ENCODE results near the gene NRBF2.
"Not testable (repeated sequence)": the region's sequence is repeated elsewhere in the genome, so short reads cannot be mapped to it uniquely, and the experiment has no call there.

NRBF2 gene

DNA sequence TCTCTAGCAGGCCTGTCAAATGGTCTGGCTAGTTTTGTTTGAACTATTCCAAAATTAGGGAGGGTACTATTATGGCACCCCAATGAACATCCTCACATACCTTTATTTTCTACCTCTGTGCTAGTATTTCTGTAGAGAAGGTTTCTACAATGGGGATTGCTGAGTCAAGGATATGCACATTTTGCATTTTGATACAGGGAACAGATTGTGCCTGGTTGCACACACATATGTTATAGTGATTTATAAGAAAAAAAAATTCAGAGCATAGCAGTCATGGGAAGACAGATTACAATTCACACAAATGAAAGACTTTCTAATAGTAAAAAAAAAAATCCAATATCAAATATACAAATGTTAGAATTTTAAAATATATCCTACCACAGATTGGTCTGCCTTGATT, 14.1 kb upstream of the NRBF2 start:
- DNase-seq: no peak

DNA sequence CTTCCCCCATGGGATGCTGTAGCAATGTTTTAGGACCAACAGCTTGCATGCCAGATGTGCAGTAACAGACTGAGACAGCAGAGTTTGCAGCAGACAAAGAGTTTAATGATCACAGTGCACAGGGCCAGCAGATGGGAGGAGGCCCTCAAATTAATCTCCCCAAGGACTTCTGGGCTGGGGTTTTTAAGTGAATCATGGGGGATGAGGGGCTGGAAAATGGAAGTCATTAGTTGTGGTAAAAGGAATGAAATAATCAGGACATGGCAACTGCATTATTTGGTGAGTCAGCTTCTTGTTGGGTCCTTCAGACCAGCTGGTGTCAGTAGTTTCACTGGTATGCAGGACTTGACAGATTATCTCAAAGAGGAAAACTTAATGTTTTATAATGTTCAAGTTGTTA, 12.6 kb upstream of the NRBF2 start:
- no peak for DNase-seq

GRCh38 chr10:63123727-63124362, 9.3 kb upstream of the NRBF2 start:
- DNase-seq: no peak

GRCh38 chr10:63125459-63125858, 7.7 kb upstream of the NRBF2 start:
- no peak for DNase-seq

DNA sequence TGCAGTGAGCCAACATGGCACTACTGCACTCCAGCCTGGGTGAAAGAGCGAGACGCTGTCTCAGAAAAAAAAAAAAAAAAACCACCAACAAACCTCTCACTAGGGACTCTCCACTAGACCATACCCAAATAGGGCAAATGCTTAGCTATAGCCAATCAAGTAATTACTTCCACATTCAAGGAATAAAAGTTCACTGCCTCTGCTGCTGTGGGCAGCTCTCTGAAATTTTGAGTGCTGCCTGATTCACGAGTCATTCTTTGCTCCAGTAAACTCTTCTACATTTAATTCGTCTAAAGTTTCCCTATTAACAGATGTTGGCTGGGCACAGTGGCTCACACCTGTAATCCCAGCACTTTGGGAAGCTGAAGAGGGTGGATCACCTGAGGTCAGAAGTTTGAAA, 4.7 kb upstream of the NRBF2 start:
- no peak for DNase-seq

GRCh38 chr10:63129888-63130287, 3.2 kb upstream of the NRBF2 start:
- no peak for DNase-seq

DNA sequence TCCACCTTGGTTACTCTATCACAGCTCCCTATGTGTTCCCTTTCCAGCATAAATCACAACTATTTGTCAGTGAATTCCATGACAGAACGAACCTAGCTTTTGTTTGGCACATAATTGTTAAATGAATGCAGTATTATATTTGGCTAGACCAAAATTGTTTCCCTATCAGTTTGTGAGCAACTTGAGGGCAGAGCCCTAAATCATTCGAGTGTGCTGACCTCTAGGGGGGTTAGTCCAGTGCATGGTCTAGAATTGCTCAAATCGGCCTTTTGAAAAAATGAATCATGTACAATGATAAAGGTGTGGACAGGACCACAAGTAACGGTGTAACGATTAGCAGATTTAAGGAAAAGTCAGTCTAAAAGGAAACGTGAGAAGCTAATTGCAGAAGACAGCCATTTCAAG, 475 bp upstream of the NRBF2 start:
- no peak for DNase-seq

- no peak for DNase-seq
These were observed 861 bp downstream of the NRBF2 start for GRCh38 chr10:63133821-63134557.

GRCh38 chr10:63137306-63137705, 4.2 kb downstream of the NRBF2 start:
- no peak for DNase-seq

- DNase-seq: no peak
These were observed 6.9 kb downstream of the NRBF2 start for GRCh38 chr10:63140077-63140476.

DNA sequence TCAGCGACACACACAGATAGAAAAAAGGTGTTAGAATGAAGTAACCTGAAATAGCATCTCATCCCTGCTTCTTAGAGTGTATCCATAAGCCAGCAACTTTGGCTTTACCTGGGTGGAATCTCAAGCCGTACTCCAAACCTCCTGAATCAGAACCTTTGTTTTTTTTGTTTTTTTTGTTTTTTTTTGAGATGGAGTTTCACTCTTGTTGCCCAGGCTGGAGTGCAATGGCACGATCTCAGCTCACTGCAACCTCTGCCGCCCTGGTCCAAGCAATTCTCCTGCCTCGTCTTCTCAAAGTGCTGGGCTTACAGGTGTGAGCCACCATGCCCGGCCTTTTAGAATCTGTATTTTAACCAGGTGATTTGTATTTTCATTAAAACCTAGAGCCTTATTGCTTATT, 9.0 kb downstream of the NRBF2 start:
- DNase-seq: no peak

GRCh38 chr10:63143987-63144386, 10.9 kb downstream of the NRBF2 start:
- DNase-seq: no peak

- DNase-seq: no peak
These were observed 12.7 kb downstream of the NRBF2 start for GRCh38 chr10:63145782-63146181.

DNA sequence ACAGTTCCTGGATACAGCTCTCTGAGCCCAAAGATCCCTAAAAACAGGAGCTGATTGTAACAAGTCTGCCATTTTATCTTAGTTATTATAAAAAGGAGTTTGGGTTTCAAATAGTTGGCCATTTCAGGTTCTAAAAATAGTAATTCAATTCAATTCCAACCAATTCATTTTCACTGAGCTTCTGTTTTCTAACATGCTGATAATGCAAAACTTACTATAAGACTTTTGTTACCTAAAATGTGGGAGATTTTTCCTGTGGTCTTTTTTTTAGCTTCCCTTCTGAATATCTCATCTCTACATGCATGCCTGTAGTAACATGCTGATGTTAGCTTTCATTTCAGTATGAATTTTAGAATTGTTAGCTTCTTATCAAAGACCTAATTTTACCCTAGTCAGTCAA, 13.4 kb downstream of the NRBF2 start:
- no peak for DNase-seq

DNA sequence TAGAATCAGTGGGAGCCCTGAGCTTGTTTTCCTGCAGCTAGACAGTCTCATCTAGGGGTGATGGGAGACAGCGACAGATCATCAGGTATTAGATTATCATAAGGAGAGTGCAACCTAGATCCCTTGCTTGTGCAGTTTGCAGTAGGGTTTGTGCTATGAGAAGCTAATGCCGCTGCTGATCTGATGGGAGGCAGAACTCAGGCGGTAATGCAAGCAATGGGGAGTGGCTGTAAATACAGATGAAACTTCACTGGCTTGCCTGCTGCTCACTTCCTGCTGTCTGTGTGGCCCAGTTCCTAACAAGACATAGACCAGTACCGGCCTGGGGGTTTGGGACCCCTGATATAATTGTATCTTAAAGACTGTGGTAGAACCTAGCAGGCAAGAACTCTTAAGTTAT, 17.6 kb downstream of the NRBF2 start:
- no peak for DNase-seq

- not testable (repeated sequence) for DNase-seq
These were observed 20.9 kb downstream of the NRBF2 start for GRCh38 chr10:63153868-63154545.

DNA sequence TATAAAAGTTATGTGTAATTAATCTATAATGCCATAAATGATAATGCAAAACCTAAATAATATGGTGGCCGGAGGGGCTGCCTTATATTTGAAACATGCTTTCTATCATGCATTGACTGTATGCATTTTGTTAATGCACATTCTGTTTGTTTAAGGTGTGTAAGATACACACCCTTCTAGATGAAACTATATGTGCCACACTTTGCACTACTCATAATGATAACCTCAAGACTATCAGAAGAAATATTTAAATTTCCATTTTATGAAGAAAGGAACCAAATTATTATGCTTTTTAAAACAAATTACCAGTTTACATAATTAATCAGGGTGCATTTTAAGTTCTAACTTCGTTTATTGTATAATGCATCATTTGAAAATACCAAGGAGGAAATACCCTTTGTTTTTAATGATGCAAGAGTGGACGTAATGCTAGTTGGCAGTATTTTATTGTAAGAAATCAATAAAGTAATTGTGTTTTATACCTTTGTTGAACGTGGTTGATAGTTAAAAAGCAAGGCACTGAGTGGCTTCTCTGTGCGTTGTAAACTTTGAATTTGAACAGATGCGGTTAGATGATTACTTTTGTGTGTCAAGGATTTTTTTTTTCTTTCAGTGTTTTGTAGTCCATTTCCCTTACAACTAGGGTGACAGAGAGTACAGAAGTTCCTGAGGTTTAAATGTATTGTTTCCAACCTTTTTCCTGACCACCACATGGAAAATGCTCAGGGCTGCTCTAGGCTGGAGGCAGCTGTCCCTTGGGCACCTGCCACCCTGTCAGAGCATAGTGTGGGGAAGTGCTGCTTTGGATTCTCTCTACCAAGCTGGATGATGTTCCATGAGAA, 21.6 kb downstream of the NRBF2 start:
- no peak for DNase-seq

GRCh38 chr10:63155388-63156020, 22.4 kb downstream of the NRBF2 start:
- no peak for DNase-seq

DNA sequence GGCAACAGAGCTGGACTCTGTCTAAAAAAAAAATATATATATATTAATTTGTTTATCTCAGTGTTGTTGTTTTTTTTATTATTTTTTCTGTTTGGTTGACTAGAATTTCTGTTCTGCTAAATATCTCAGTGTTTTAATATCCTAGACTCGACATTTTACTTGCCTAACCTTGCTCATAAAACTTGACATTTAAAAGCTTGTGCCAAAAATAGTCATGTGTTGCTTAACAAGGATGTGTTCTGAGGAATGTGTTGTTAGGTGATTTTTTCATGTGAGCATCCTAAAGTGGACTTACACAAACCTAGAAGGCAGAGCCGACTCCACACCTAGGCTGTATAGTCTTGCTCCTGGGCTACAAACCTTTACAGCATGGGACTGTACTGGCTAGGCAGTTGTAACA, 23.1 kb downstream of the NRBF2 start:
- DNase-seq: no peak

- DNase-seq: peak; percentile 94
These were observed 24.9 kb downstream of the NRBF2 start for GRCh38 chr10:63157845-63158624.

GRCh38 chr10:63161592-63161991, 28.5 kb downstream of the NRBF2 start:
- DNase-seq: no peak

DNA sequence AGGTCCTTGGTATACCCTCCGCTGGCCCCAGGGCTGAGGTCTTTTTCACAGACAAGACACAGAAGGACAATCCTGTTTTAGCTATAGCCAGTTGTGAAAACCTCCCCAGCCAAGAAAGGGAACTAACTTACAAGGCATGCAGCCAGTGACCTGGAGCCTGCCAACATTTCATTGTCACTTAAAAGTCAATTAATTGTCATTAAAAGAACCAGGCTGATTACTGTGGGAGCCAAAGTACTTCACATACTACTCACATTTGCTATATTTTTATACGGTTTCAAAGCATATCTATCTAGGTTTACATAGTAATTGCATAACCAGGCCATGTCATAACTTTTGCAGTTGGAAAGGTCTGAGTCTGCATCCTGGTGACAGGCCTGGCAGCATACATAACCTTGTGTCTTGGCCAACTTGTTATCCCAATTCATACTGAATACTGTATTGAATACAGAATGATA, 31.1 kb downstream of the NRBF2 start:
- DNase-seq: no peak
